K562 (cell line): ENCODE data around the gene RSBN1L. TPM values are rescaled to one million over a fixed set of nuclear protein-coding genes. Genes with fewer than 3 reads are reported as not detected.

Source experiments
- CBFB ChIP-seq: sonication (generic); formaldehyde crosslinking; IDR thresholded peaks from 2 replicates; pipeline ENCODE4 v1.4.0; 2020; ENCODE audit warnings: mild to moderate bottlenecking, missing genetic modification reagents
- CEBPB ChIP-seq: fragments of 450-650 bp; IDR thresholded peaks from 2 replicates; pipeline ENCODE4 v1.6.1; 2016; ENCODE audit warnings: missing genetic modification characterization, missing compliant biosample characterization
- CEBPZ ChIP-seq: fragments of 150-350 bp; IDR thresholded peaks from 2 replicates; pipeline ENCODE4 v1.6.1; 2014; ENCODE audit warnings: low read depth, mild to moderate bottlenecking, low read length, borderline replicate concordance
- E2F5 ChIP-seq: sonication (generic); formaldehyde crosslinking; IDR thresholded peaks from 2 replicates; pipeline ENCODE4 v1.8.0; 2022; ENCODE audit warnings: mild to moderate bottlenecking, missing genetic modification reagents
- E2F8 ChIP-seq: fragments of 450-650 bp; IDR thresholded peaks from 2 replicates; pipeline ENCODE4 v1.7.1; 2018; ENCODE audit warnings: mild to moderate bottlenecking, low read depth; ENCODE audit not compliant: partially characterized antibody
- GTF2F1 ChIP-seq: IDR thresholded peaks from 2 replicates; pipeline ENCODE4 v1.6.1; 2011; ENCODE audit warnings: low read depth, low read length, improper control_type of control experiment
- HOXB6 ChIP-seq: fragments of 250-450 bp; sonication (Bioruptor Pico); IDR thresholded peaks from 2 replicates; pipeline ENCODE4 v1.5.1; 2022; ENCODE audit warnings: mild to moderate bottlenecking, borderline replicate concordance
- KAT8 ChIP-seq: fragments of 450-650 bp; IDR thresholded peaks from 2 replicates; pipeline ENCODE4 v1.6.1; 2016; ENCODE audit warnings: low read depth, mild to moderate bottlenecking
- NCOA6 ChIP-seq: fragments of 450-650 bp; IDR thresholded peaks from 2 replicates; pipeline ENCODE4 v1.6.1; 2017; ENCODE audit warnings: mild to moderate bottlenecking
- NFATC3 ChIP-seq: fragments of 450-650 bp; IDR thresholded peaks from 2 replicates; pipeline ENCODE4 v1.6.1; 2017; ENCODE audit warnings: mild to moderate bottlenecking
- SLC30A9 ChIP-seq: fragments of 250-450 bp; sonication (Bioruptor Pico); IDR thresholded peaks from 2 replicates; pipeline ENCODE4 v1.8.0; 2022; ENCODE audit warnings: mild to moderate bottlenecking, moderate library complexity
- STAG1 ChIP-seq: sonication (generic); formaldehyde crosslinking; IDR thresholded peaks from 2 replicates; pipeline ENCODE4 v1.5.0; 2020; ENCODE audit warnings: missing genetic modification reagents, borderline replicate concordance
- ZNF445 ChIP-seq: fragments of 250-450 bp; sonication (Bioruptor Pico); IDR thresholded peaks from 2 replicates; pipeline ENCODE4 v1.4.0; 2020; ENCODE audit warnings: low read depth, mild to moderate bottlenecking, moderate library complexity
- polyA plus RNA-seq, 8 experiments: library from polyadenylated mRNA; depleted of rRNA in 4 of 8; stranded (reverse) in 5 of 8; unstranded in 3 of 8; fragments of >200 nt; fragmentation: Nextera tagmentation in 2 of 8; fragmentation: Illumina TruSeq in 1 of 8; extraction: Ambion mirVana in 2 of 8; extraction: Trizol in 1 of 8; gene quantifications; 2 replicates each; pipeline versions ENCODE4 v1.2.1 to v1.2.3, GENCODE V29; 2011 to 2014; ENCODE audit warnings: inconsistent platforms in 1 of 8, missing spikeins in 1 of 8
- total RNA-seq, 7 experiments: library from RNA; depleted of rRNA in 6 of 7; stranded (reverse); fragments of >200 nt in 6 of 7; fragmentation: Illumina TruSeq in 2 of 7; extraction: Trizol in 2 of 7; gene quantifications; 2 replicates each; pipeline versions ENCODE4 v1.2.1 to v1.2.3, GENCODE V29; 2011 to 2021; ENCODE audit warnings: low replicate concordance in 1 of 7
- TF ChIP-seq, protein P1 (sequence below), 2 experiments: fragments of 450-650 bp in 1 of 2; IDR thresholded peaks; 2 replicates each; pipeline ENCODE4 v1.6.1; 2011 to 2017; ENCODE audit warnings: low read depth in 2 of 2, antibody characterized with exemption in 1 of 2, borderline replicate concordance in 1 of 2, low read length in 1 of 2, mild to moderate bottlenecking in 1 of 2, mixed read lengths in 1 of 2; ENCODE audit not compliant: control insufficient read depth in 1 of 2
- TF ChIP-seq, protein P2 (sequence below), 2 experiments: fragments of 450-650 bp; IDR thresholded peaks; 2 replicates each; pipeline ENCODE4 v1.6.1; 2016

The RSBN1L gene
- total and polyA plus RNA-seq, 9 of the 15 experiments (the other 6 are each of a cell fraction or from before 2014, with no cell fraction given), result 6.2 to 35.2 (median 20.1) TPM

DNA sequence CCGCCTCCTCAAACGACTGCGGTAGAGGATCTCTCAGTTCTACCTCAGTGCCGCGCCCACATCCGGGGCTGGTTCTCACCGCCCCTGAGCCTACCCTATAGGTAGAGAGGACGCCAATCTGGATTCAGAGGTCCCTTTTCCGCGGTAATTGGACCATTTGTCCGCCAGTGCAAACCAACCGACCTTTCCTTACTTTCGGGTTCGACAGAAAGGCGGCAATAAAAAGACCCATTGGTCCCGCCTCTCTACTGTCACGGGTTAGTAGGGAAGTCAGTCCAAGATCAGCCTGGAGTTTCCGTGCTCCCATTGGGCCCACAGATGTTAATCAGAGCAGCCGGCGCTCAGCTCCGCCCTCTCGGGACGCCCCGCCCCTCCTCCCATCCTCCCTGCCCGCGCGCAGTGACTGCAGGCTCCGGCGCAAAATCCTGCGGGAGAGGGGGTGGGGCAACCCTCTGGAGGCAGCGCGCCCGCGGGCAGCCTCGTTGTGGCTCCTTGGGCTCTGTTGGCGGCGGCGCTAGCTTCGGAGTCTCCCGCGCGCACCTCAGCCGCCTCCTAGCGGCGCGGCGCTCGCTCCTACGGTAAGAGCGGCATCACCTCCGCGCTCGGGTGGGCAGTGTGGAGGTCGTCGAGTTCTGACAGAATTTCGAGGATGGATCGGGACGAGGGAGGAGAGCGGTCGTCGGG lies 102.3 kb downstream of the RSBN1L start, which contains the start of the genes PHTF2 and TMEM60 (continued):
- TF ChIP-seq, protein P1, sequence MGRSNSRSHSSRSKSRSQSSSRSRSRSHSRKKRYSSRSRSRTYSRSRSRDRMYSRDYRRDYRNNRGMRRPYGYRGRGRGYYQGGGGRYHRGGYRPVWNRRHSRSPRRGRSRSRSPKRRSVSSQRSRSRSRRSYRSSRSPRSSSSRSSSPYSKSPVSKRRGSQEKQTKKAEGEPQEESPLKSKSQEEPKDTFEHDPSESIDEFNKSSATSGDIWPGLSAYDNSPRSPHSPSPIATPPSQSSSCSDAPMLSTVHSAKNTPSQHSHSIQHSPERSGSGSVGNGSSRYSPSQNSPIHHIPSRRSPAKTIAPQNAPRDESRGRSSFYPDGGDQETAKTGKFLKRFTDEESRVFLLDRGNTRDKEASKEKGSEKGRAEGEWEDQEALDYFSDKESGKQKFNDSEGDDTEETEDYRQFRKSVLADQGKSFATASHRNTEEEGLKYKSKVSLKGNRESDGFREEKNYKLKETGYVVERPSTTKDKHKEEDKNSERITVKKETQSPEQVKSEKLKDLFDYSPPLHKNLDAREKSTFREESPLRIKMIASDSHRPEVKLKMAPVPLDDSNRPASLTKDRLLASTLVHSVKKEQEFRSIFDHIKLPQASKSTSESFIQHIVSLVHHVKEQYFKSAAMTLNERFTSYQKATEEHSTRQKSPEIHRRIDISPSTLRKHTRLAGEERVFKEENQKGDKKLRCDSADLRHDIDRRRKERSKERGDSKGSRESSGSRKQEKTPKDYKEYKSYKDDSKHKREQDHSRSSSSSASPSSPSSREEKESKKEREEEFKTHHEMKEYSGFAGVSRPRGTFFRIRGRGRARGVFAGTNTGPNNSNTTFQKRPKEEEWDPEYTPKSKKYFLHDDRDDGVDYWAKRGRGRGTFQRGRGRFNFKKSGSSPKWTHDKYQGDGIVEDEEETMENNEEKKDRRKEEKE (IDR thresholded peaks at IDR 0.05; ENCODE audit: borderline replicate concordance in 1 of 2, control insufficient read depth in 1 of 2, low read depth in 2 of 2, low read length in 1 of 2), result no peak
- TF ChIP-seq GTF2F1 (no peak), E2F5 (CRISPR knock-in tag) (peak; percentile 75; the same call in 1 of the 2 replicates), NCOA6 (no peak), STAG1 (CRISPR knock-in tag) (no peak), KAT8 (no peak), CEBPZ (peak; percentile 98), CBFB (CRISPR knock-in tag) (0 out of 2 replicates have a peak, but pooled peaks have one; percentile 72), HOXB6 (CRISPR knock-in tag) (no peak), NFATC3 (no peak), E2F8 (peak; percentile 67), CEBPB (tag) (no peak), ZNF445 (CRISPR knock-in tag) (peak; percentile 30; the same call in 1 of the 2 replicates), SLC30A9 (CRISPR knock-in tag) (no peak)
- TF ChIP-seq, protein P2, sequence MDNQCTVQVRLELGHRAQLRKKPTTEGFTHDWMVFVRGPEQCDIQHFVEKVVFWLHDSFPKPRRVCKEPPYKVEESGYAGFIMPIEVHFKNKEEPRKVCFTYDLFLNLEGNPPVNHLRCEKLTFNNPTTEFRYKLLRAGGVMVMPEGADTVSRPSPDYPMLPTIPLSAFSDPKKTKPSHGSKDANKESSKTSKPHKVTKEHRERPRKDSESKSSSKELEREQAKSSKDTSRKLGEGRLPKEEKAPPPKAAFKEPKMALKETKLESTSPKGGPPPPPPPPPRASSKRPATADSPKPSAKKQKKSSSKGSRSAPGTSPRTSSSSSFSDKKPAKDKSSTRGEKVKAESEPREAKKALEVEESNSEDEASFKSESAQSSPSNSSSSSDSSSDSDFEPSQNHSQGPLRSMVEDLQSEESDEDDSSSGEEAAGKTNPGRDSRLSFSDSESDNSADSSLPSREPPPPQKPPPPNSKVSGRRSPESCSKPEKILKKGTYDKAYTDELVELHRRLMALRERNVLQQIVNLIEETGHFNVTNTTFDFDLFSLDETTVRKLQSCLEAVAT (IDR thresholded peaks at IDR 0.05), result peak; percentile 42 to 92; a peak in 3 of 4 replicates
